TTC549 (cell line): ENCODE measurements around the gene FLOT1.
"Not testable (repeated sequence)": the region's sequence is repeated elsewhere in the genome, so short reads cannot be mapped to it uniquely, and the experiment has no call there.

Experiments used
- FAIRE-seq: peaks from 2 replicates; lab custom pipeline; 2012; peaks lifted over from hg19 to GRCh38; lab: Jason Lieb, UNC

FLOT1 gene

DNA sequence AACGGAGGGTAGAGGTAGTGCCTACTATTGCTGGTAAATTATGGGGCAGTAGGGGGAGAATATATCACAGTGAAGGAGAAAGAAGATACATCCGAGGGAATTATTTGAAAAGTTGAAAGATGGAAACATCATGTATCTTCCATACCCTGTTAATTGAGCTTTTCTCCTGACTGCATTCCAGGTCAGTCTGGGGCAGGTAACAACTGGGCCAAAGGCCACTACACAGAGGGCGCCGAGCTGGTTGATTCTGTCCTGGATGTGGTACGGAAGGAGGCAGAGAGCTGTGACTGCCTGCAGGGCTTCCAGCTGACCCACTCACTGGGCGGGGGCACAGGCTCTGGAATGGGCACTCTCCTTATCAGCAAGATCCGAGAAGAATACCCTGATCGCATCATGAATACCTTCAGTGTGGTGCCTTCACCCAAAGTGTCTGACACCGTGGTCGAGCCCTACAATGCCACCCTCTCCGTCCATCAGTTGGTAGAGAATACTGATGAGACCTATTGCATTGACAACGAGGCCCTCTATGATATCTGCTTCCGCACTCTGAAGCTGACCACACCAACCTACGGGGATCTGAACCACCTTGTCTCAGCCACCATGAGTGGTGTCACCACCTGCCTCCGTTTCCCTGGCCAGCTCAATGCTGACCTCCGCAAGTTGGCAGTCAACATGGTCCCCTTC, 19.2 kb downstream of the FLOT1 start:
- not testable (repeated sequence) for FAIRE-seq

DNA sequence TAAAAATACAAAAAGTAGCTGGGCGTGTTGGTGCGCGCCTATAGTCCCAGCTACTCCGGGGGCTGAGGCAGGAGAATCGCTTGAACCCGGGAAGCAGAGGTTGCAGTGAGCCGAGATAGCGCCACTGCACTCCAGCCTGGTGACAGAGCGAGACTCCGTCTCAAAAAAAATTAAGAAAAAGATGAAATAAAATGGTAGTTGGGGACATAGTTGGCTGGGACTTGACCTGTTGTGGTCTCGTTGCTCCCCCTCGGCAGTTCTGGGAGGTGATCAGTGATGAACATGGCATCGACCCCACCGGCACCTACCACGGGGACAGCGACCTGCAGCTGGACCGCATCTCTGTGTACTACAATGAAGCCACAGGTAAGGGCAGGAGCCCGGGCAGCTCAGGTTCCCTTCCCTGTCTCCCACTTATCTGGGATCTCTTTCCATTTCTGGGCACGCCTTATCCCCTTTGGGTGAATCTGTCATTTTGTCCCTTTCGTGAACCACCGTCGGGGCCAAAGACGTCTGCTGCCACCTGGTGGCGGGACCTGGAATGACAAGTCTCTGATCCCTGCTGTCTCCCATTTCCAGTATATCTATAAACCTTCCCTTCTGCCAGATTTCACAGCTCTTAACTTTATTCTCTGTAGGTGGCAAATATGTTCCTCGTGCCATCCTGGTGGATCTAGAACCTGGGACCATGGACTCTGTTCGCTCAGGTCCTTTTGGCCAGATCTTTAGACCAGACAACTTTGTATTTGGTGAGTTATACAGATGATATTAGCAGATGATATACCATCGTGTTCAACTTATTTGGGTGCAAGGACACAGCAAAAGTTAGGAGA, 20.0 kb downstream of the FLOT1 start:
- FAIRE-seq, result no peak

DNA sequence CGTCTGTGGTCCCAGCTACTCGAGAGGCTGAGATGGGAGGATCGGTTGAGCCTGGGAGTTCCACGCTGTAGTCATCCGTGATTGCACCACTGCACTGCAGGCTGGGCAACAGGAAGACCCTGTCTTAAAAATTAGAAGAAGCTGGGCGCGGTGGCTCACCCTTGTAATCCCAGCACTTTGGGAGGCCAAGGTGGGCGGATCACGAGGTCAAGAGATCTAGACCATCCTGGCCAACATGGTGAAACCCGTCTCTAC, 20.5 kb downstream of the FLOT1 start:
- FAIRE-seq, result not testable (repeated sequence)

DNA sequence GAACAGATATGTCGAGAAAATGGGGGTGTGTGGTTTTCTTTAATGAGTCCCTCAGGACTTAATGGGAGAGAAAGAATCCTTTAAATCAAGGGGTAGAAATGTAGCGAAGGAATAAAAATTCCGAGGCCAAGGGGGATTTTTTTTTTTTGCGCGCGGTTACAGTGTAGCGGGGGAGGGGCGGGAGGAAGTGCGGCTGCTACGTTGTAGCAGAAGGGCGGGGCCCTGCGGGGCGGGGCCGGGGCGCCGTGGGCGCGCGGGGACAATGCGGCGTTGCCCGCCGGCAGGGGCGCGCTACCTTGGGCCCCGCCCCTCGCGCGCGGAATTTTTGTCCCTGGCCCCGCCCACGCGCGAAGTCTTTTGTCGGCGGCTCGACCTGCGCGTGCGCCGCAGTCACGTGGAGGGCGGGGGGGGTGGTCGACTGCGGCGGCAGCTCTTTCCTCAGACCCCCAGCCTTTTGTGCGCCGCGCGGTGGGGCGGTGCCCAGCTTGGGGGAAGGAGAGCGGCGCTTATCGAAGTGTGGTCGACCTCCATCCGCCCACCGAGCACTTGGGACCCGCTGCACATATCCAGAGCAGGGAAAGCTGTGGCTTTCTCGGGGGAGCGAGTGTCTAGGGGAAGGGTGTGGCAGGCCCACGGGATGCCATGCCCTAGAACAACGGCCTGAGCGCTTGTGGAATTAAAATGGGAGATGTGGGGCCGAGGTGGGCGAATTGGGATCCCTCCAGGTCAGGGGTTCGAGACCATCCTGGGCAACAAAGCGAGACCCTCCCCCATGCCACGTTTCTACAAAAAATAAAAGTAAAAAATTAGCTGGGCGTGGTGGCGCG, 21.1 kb downstream of the FLOT1 start:
- no peak for FAIRE-seq

DNA sequence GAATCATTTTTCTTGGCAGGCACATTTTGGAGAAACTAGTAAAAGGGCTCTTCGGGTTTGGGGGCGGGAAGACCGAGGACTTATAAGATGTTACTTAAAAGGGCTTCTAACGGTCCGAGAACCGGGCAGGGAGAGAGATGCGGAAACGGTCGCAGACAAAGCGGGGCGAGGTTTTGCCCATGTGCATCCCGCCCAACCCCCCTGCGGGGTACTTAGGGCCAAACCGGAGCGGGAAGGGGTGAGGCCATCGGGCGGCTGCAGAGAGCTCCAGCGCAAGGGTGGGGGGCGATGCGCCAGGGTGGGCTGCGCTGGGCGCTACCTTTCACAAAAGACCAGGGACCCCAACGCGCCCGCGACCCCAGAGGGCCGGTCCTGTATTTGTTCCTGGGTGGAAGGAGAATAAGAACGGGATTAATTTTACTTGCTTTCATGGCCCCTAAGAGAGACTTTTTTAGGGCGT, 21.7 kb downstream of the FLOT1 start:
- FAIRE-seq, result no peak

DNA sequence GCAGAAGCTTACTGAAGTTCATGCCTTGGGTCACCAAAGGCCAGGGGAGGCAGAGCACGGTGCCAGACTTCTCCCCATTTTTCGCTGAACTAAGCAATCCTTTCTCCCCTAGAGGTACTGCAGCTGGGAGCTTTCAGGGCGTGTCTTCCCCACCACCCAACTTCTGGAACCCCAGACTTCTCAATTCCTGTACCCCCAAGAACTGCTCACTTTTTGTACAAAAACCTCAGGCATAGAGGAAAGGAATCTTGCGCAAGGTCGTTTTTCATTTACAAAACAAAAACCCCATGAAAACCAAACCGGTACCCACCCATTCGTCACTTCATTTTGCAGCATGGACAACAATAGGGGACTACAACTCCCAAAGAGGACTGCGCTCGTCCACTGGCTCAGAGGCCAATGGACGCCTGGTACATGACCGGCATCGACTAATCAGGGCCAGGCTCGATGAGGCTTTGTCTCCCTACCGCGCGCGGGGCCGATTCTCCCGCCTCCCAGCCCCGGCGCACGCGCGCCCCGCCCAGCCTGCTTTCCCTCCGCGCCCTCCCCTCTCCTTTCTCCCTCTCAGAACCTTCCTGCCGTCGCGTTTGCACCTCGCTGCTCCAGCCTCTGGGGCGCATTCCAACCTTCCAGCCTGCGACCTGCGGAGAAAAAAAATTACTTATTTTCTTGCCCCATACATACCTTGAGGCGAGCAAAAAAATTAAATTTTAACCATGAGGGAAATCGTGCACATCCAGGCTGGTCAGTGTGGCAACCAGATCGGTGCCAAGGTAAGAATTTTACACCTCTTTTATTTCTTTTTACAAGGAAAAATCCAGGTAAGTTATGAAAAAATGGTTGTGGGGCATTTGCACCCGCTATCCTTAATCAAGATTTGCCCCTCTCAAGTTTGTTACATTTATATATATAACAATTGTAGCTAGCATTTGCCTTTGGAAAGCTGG, 22.4 kb downstream of the FLOT1 start, which contains the start of gene TUBB:
TSS of gene TUBB (plus strand) at position 562 of the 947 bp plus-strand sequence. CDS start at position 717, 155 bp downstream.
- peak; percentile 66 for FAIRE-seq

DNA sequence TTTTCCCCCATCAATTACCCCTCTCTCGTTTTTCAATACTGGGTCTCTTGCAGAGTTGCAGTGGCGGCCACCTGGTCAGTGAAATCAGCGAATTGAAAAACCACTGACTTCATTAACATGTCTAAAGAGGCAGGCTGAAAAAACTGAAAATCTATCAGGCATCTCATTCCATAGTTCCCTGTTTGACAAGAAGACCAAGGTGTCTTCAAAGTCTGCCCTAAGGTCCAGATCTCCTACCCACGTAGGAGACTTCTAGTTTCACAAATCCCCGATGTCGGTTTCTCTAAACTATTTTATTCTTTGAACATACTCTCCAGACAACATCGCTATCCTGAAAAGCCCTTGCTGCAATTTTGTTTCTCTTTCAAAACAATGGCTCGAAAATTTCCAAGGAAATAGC, 23.1 kb downstream of the FLOT1 start:
- no peak for FAIRE-seq

DNA sequence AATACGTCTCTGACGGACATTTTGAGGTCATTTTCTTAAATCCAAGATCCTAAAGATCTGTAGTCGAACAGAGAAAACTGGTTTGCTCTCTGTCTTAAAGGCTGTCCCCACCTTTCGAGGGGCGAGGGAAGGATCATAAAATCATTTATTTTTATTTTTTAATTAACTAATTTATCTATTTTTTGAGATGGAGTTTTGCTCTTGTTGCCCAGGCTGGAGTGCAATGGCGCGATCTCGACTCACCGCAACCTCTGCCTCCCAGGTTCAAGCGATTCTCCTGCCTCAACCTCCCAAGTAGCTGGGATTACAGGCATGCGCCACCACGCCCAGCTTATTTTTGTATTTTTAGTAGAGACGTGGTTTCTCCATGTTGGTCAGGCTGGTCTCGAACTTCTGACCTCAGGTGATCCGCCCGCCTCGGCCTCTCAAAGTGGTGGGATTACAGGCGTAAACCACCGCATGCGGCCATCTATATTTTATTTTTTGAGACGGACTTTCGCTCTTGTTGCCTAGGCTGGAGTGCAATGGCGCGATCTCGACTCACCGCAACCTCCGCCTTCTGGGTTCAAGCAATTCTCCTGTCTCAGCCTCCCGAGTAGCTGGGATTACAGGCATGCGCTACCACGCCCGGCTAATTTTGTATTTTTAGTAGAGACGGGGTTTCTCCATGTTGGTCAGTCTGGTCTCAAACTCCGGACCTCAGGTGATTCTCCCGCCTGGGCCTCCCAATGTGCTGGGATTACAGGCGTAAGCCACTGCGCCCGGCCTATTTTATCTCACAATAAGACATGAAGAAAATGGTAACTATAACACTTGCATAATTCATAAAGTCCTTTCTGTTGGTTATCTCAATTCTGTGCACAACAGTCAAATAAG, 24.4 kb downstream of the FLOT1 start:
- not testable (repeated sequence) for FAIRE-seq

DNA sequence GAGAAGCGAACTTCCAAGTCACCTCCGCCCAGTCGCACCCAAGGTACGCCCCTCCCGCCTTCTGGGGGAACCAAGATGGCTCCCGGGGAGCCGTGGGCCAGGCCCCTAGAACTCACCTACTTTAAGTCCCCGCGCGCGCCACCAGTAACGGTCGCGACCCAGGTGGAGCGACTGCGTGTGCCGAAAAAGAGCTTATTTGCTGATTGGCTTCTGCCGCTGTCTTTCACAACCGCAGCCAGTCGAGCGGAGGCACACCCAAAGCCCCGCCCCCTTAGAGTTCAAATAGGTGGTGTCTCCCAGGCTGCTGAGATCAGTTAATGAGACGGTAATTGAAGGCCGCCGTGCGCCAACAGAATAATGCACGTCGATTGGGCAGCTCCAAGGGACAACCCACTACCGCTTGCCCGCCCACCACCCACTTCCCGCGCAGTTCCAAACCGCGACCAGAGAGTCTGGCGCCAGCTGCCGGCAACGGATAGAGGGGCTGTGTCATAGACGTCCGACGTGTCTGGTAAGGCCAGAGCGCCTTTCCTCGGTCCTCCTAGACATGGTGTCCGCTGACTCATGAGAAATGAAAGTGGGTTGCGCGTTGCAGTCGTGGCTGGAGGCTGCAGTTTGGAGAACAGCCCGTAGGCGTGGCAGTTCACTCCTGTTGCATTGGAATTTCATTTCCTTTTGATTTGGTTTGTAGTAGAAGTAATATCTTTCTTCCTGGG, 25.2 kb downstream of the FLOT1 start, which contains the start of gene MDC1:
TSS of gene MDC1 (minus strand) at position 153 of the 716 bp plus-strand sequence. CDS start 2,106 bp downstream, outside the sequence.
- peak; percentile 96 for FAIRE-seq

DNA sequence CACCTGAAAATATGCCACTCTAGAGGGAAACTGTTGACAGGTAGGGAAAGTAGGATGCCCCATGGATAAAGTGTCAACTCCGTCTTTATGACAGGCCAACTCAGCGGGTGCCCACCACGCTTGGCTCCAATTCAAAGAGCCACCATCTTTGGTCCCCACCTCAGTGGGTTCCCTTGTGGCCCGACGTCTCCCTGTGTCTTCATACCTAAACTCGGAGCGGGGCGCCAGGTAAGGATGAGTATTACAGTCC, 25.7 kb downstream of the FLOT1 start:
- no peak for FAIRE-seq

DNA sequence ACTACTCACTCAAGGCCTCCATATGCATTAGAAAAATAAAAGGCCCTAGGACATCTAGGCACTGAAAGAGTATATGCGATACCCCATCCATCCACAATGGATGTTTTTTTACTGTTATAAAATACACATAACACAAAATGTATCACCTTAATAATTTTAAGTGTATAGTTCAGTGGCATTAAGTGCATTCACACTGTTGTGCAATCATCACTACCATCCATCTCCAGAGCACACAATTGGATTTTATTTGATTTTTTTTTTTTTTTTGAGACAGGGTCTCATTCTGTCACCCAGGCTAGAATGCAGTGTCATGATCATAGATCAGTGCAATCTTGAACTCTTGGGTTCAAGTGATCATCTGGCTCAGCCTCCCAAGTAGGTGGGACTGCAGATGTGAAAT, 28.2 kb downstream of the FLOT1 start:
- FAIRE-seq, result no peak

DNA sequence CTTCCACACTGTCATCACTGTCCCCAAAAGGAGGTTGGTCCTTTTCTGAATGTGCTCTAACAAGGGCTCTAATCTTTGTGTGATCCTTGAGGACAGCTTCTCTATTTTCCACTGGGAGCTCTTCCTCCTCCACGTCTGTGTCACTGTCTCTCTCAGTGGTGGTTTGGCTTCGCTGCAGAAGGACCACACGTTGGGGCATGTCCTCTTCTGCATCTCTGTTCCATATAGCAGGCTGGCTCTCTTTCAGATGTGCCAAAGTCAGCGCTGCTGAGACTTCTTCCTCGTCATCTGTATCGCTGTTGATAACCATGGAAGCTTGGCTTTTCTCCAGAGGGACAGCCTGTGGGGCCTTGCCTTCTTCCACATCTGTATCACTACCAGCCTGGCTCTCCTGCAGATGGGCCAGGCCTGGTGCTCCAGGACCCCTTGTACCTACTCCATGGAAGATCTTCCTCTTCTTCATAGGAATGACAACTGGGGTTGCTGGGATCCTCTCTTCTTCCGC, 30.0 kb downstream of the FLOT1 start:
- FAIRE-seq, result no peak

DNA sequence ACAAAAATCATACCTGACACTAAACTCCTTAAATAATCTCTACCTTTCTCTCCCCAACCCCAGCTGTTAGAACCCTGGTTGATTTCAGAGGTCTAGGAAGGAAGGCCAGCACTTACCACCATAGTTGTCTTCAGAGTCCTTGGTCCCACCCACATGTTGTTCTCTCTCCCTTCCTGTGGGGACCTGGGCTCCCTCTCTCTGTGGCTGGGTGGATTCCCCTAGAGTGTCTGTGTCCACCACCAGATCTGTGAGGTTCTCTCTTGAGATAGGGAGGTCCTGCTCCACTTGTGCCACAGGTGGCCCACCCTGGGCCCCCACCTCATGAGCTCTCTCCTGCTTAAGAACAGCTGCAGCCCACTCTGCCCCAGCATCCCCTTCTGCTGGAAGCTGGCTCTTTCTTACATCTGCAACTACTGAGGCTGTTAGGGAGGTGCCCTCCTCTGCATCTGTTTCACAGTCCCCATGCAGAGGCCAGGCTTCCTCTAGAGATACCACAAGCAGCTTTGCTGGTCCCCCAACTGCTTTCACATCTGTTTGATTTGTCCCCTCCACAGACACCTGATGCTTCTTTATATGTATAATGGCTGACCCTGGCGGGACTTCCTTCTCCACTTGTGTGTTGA, 30.6 kb downstream of the FLOT1 start:
- FAIRE-seq, result no peak

DNA sequence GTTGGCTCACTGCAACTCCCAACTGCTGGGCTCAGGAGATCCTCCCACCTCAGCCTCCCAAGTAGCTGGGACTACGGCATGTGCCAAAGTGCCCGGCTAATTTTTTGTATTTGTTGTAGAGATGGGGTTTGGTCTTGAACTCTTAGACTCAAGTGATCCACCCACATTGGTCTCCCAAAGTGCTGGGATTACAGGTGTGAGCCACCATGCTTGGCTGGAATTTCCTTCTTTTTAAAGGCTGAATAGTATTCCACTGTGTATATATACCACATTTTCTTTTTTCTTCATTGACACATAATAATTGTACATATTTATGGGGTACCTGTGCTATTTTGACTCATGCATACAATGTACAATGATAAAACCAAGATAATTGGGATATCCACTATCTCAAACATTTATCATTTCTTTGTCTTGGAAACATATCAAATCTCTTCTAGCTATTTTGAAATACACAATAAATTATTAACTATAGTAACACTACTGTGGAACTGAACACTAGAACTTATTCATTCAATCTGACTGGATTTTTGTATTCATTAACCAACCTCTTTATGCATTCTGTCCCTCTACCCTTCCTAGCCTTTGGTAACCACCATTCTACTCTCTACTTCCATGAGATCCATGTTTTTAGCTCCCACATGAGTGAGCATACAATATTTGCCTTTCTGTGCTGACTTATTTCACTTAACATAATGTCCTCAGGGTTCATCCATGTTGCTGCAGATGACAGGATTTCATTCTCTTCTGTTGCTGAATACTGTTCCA, 33.2 kb downstream of the FLOT1 start:
- FAIRE-seq, result no peak

DNA sequence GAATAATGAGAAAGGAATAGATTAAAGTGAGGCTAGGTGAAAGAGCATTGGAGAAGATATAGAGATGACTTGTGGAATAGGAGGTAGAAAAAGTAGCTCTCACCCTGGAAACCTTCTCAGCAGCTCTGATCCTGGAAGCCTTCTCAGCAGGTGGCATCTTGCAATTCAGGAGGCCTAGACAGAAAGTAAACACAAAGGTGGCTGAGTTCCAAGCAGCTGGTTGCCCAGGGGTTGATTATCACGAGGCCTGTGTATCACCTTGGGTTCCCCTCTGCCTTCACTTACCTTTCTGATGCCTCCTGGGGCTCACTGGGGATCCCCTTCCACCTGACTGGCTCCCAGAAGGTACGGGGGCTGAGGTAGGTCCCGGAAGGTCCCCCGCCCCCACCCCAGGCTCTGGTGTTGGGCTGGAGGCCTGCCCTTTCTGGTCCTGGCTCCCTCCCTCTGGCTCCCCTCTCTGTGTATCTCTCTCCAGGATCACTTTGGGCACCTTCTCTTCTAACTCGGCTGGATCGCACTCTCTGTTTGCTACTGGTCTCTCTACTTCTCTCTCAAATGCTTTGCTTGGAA, 35.1 kb downstream of the FLOT1 start:
- no peak for FAIRE-seq

DNA sequence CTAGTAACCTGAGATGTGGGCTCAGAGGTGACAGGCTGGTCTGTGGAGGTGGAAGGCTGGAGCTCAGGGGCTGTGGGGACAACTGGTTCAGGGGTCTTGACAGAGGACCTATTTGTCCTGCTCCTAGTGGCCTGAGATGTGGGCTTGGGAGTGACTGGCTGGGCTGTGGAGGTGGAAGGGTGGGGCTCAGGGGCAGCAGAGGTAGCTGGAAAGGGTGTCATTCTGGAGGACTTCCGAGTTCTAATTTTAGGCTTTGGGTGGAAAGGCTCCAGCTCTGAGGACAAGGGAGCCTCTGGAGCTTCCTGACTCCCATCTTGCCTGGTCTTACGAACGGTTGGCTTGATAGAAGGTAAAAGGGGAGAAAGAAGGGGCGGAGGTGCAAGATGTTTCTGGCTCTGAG, 36.9 kb downstream of the FLOT1 start:
- no peak for FAIRE-seq

DNA sequence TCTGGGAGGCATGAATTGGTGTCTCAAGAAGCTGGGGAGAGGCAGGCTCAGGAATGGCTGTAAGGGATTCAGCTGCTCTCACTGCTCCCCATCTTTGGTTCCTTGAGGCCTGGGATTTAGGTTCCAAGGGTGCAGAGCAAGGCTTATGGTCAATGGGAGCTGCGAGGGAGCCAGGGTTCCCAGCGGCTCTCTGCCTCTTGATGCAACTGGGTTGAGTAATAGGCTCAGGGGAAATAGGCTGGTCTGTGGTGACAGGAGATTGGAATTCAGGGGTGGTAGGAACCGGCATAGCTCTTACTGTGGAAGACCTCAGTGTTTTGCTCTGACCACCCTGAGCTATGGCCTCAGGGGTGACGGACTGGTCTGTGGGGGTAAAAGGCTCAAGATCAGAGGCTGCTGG, 38.7 kb downstream of the FLOT1 start:
- FAIRE-seq, result no peak

DNA sequence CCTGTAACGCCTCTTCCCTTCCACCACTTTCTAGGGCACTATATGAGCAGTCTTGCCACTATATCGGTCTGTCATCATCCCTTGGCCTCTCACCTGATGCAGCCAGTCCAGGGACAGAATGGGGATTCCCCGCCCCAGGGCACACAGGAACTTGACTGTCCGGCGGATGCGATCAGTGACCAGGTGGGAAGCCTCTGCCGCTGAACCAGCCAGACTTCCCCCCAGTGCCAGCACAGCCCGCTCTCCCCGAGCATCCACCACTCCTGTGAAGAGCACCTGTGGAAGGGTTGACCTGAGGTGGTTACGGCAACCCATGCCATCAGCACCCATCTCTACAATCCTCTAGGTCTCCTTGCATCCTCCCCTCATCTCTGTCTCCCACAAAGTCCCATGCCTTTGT, 39.5 kb downstream of the FLOT1 start:
- FAIRE-seq, result no peak
